Neural cell (in vitro differentiated cells): ENCODE data around the gene XBP1. TPM values are rescaled to one million over a fixed set of nuclear protein-coding genes. Genes with fewer than 3 reads are reported as not detected.

ENCODE experiments used
- H2AFZ ChIP-seq: fragments of 200-600, 300-800 bp; sonication (generic), shearing (Covaris generic); 2 replicates; pipeline ENCODE4 v1.6.0; 2014; ENCODE audit warnings: low read depth, mild to moderate bottlenecking, antibody characterized with exemption, low read length, moderate library complexity
- H3F3A ChIP-seq: fragments of 200-600 bp; shearing (Covaris generic); 2 replicates; pipeline ENCODE4 v1.6.1; 2016; ENCODE audit warnings: mild to moderate bottlenecking, moderate library complexity, mixed read lengths, antibody characterized with exemption, low read length; ENCODE audit not compliant: insufficient read depth, poor library complexity, severe bottlenecking
- H3K27ac ChIP-seq: fragments of 200-600, 300-800 bp; sonication (generic), shearing (Covaris generic); 2 replicates; pipeline ENCODE4 v1.5.1; 2014; ENCODE audit warnings: mild to moderate bottlenecking, low read length, moderate library complexity
- H3K27me3 ChIP-seq: fragments of 300-800, 200-600 bp; sonication (generic), shearing (Covaris generic); 2 replicates; pipeline ENCODE4 v1.6.0; 2014; ENCODE audit warnings: mild to moderate bottlenecking, low read depth, low read length, moderate library complexity; ENCODE audit not compliant: insufficient read depth
- H3K36me3 ChIP-seq: fragments of 300-800, 200-600 bp; sonication (generic), shearing (Covaris generic); 2 replicates; pipeline ENCODE4 v1.5.1; 2014; ENCODE audit warnings: mild to moderate bottlenecking, antibody characterized with exemption, low read length, moderate library complexity; ENCODE audit not compliant: insufficient read depth
- H3K4me2 ChIP-seq: fragments of 300-800, 200-600 bp; sonication (generic), shearing (Covaris generic); 2 replicates; pipeline ENCODE4 v1.6.0; 2014; ENCODE audit warnings: mild to moderate bottlenecking, low read length
- H3K4me3 ChIP-seq: fragments of 300-800, 200-600 bp; sonication (generic), shearing (Covaris generic); 2 replicates; pipeline ENCODE4 v1.5.1; 2014; ENCODE audit warnings: mild to moderate bottlenecking, low read length, moderate library complexity
- H3K79me2 ChIP-seq: fragments of 200-600 bp; shearing (Covaris generic); replicated peaks from 2 replicates; pipeline ENCODE4 v1.6.0; 2014; ENCODE audit warnings: mild to moderate bottlenecking, low read length, moderate library complexity; ENCODE audit not compliant: insufficient read depth
- H3K9ac ChIP-seq: fragments of 300-800, 200-600 bp; sonication (generic), shearing (Covaris generic); 2 replicates; pipeline ENCODE4 v1.6.1; 2016; ENCODE audit warnings: mild to moderate bottlenecking, low read length, mixed read lengths
- H3K9me2 ChIP-seq: fragments of 200-600 bp; shearing (Covaris generic); 2 replicates; pipeline ENCODE4 v1.6.1; 2016; ENCODE audit warnings: mild to moderate bottlenecking, low read length, mixed read lengths; ENCODE audit not compliant: insufficient read depth
- H3K9me3 ChIP-seq: fragments of 200-600, 300-800 bp; sonication (generic), shearing (Covaris generic); 2 replicates; pipeline ENCODE4 v1.6.1; 2016; ENCODE audit warnings: mild to moderate bottlenecking, mixed run types, low read length, moderate library complexity, mixed read lengths
- H4K20me1 ChIP-seq: fragments of 200-600 bp; shearing (Covaris generic); 2 replicates; pipeline ENCODE4 v1.6.1; 2016; ENCODE audit warnings: mild to moderate bottlenecking, mixed run types; ENCODE audit not compliant: insufficient read depth
- EP300 ChIP-seq: fragments of 450-650 bp; conservative IDR thresholded peaks from 2 replicates; pipeline ENCODE4 v1.6.1; 2014; ENCODE audit warnings: antibody characterized with exemption, mild to moderate bottlenecking, moderate library complexity; ENCODE audit not compliant: poor library complexity, severe bottlenecking
- EZH2 ChIP-seq: fragments of 200-600, 300-800 bp; shearing (Covaris generic), sonication (generic); IDR thresholded peaks from 2 replicates; pipeline ENCODE4 v1.6.1; 2014; ENCODE audit warnings: antibody characterized with exemption, low read length, borderline replicate concordance, mild to moderate bottlenecking; ENCODE audit not compliant: insufficient read depth, poor library complexity, severe bottlenecking
- MXI1 ChIP-seq: fragments of 450-650 bp; conservative IDR thresholded peaks from 2 replicates; pipeline ENCODE4 v1.6.1; 2014; ENCODE audit warnings: antibody characterized with exemption, mild to moderate bottlenecking; ENCODE audit not compliant: poor library complexity, severe bottlenecking
- POLR2AphosphoS5 ChIP-seq: IDR thresholded peaks from 2 replicates; pipeline ENCODE4 v1.6.1; 2012
- RAD21 ChIP-seq: fragments of 450-650 bp; conservative IDR thresholded peaks from 2 replicates; pipeline ENCODE4 v1.6.1; 2014; ENCODE audit warnings: antibody characterized with exemption, mild to moderate bottlenecking, moderate library complexity
- SMC3 ChIP-seq: fragments of 450-650 bp; conservative IDR thresholded peaks from 2 replicates; pipeline ENCODE4 v1.6.1; 2014; ENCODE audit warnings: antibody characterized with exemption, mild to moderate bottlenecking, moderate library complexity; ENCODE audit not compliant: poor library complexity
- TAF1 ChIP-seq: IDR thresholded peaks from 2 replicates; pipeline ENCODE4 v1.6.1; 2012; ENCODE audit warnings: low read depth
- polyA plus RNA-seq: library from polyadenylated mRNA; depleted of rRNA; stranded (reverse); fragments of >200 nt; gene quantifications from 2 replicates; pipeline ENCODE4 v1.2.3, GENCODE V29; 2014
- TF ChIP-seq, protein P1 (sequence below): fragments of 450-650 bp; IDR thresholded peaks from 2 replicates; pipeline ENCODE4 v1.5.1; 2014; ENCODE audit warnings: antibody characterized with exemption, mild to moderate bottlenecking, moderate library complexity; ENCODE audit not compliant: poor library complexity, severe bottlenecking
- TF ChIP-seq, protein P2 (sequence below): IDR thresholded peaks from 2 replicates; pipeline ENCODE4 v1.6.1; 2012; ENCODE audit warnings: borderline replicate concordance

The XBP1 gene
- polyA plus RNA-seq, 1 donor from 2014 or later = 19.0 TPM

DNA sequence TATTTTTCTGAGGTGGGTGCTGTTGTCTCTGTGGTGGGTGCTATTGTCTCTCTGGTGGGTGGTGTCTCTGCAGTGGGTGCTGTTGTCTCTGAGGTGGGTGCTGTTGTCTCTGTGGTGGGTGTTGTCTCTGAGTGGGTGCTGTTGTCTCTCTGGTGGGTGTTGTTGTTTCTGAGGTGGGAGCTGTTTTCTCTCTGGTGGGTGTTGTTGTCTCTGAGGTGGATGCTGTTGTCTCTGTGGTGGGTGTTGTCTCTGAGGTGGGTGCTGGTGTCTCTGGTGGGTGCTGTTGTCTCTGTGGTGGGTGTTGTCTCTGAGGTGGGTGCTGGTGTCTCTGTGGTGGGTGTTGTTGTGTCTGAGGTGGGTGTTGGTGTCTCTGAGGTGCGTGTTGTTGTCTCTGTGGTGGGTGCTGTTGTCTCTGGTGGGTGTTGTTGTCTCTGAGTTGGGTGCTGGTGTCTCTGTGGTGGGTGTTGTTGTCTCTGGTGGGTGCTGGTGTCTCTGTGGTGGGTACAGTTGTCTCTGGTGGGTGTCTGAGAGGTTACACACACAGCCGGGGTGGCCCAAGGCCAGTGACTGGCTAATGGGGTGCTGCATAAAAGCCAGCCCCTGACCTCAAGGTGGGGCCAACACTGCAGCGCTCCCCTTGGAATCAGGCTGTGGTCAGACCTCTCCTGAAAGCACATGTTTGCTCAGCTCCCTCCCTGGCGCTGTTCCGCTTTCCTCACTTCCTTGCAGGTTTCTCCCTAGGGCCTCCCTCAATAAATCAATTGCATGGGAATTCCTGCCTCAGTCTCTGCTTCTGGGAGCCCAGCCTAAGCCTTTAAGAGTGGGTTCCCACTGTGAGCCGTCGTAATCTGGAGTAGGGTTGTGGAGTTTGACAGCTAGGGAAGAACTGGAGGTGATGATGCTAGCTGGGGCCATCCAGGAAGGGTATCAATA is 31.0 kb upstream of the XBP1 start:
- Histone ChIP-seq H3K4me3 (no peak overlapping the region), H3K9ac (no peak overlapping the region), H3F3A (no peaks in the 10 kb centered on the region), H2AFZ (no peak overlapping the region), H3K27me3 (no peaks in the 10 kb centered on the region), H4K20me1 (no peaks in the 10 kb centered on the region), H3K4me2 (no peak overlapping the region), H3K27ac (no peak overlapping the region), H3K9me2 (no peaks in the 10 kb centered on the region), H3K9me3 (no peaks in the 10 kb centered on the region), H3K36me3 (no peaks in the 10 kb centered on the region), H3K79me2 (no peaks in the 10 kb centered on the region)
- TF ChIP-seq EP300 (no peak), EZH2 (no peak), MXI1 (no peak), SMC3 (no peak), RAD21 (no peak), POLR2AphosphoS5 (no peak), TAF1 (no peak)
- TF ChIP-seq, protein P1, sequence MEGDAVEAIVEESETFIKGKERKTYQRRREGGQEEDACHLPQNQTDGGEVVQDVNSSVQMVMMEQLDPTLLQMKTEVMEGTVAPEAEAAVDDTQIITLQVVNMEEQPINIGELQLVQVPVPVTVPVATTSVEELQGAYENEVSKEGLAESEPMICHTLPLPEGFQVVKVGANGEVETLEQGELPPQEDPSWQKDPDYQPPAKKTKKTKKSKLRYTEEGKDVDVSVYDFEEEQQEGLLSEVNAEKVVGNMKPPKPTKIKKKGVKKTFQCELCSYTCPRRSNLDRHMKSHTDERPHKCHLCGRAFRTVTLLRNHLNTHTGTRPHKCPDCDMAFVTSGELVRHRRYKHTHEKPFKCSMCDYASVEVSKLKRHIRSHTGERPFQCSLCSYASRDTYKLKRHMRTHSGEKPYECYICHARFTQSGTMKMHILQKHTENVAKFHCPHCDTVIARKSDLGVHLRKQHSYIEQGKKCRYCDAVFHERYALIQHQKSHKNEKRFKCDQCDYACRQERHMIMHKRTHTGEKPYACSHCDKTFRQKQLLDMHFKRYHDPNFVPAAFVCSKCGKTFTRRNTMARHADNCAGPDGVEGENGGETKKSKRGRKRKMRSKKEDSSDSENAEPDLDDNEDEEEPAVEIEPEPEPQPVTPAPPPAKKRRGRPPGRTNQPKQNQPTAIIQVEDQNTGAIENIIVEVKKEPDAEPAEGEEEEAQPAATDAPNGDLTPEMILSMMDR = no peak
- TF ChIP-seq, protein P2, sequence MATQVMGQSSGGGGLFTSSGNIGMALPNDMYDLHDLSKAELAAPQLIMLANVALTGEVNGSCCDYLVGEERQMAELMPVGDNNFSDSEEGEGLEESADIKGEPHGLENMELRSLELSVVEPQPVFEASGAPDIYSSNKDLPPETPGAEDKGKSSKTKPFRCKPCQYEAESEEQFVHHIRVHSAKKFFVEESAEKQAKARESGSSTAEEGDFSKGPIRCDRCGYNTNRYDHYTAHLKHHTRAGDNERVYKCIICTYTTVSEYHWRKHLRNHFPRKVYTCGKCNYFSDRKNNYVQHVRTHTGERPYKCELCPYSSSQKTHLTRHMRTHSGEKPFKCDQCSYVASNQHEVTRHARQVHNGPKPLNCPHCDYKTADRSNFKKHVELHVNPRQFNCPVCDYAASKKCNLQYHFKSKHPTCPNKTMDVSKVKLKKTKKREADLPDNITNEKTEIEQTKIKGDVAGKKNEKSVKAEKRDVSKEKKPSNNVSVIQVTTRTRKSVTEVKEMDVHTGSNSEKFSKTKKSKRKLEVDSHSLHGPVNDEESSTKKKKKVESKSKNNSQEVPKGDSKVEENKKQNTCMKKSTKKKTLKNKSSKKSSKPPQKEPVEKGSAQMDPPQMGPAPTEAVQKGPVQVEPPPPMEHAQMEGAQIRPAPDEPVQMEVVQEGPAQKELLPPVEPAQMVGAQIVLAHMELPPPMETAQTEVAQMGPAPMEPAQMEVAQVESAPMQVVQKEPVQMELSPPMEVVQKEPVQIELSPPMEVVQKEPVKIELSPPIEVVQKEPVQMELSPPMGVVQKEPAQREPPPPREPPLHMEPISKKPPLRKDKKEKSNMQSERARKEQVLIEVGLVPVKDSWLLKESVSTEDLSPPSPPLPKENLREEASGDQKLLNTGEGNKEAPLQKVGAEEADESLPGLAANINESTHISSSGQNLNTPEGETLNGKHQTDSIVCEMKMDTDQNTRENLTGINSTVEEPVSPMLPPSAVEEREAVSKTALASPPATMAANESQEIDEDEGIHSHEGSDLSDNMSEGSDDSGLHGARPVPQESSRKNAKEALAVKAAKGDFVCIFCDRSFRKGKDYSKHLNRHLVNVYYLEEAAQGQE = no peak

DNA sequence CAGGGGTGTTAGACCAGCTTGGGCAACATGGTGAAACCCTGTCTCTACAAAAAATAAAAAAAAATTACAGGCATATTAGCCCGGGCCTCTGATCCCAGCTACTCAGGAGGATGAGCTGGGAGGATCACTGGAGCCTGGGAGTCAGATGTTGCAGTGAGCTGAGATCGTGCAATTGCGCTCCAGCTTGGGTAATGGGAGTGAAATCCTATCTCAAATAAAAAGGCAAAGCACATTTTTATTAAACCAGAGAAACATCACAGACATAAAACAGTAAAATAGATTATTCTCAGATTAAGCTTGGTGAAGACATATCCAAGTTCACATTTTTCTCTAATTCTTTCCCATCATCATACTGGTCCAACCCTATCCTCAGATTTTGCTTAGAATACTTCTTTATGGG is 30.1 kb upstream of the XBP1 start:
- Histone ChIP-seq H3K9me3 (no peaks in the 10 kb centered on the region), H3K27ac (no peak overlapping the region), H3K4me3 (no peak overlapping the region), H3K4me2 (no peak overlapping the region), H4K20me1 (no peaks in the 10 kb centered on the region), H3K36me3 (no peaks in the 10 kb centered on the region), H3K27me3 (no peaks in the 10 kb centered on the region), H3F3A (no peaks in the 10 kb centered on the region), H3K9me2 (no peaks in the 10 kb centered on the region), H3K9ac (no peak overlapping the region), H2AFZ (no peak overlapping the region), H3K79me2 (no peaks in the 10 kb centered on the region)
- TF ChIP-seq EZH2 (no peak), EP300 (no peak), POLR2AphosphoS5 (no peak), MXI1 (no peak), TAF1 (no peak), RAD21 (no peak), SMC3 (no peak)
- TF ChIP-seq, protein P1 = no peak
- TF ChIP-seq, protein P2 = no peak
